ENCODE data around the gene MRI1. TPM values are rescaled to one million over a fixed set of nuclear protein-coding genes. Genes with fewer than 3 reads are reported as not detected.
A peak's percentile ranks its signal among the peaks of the same experiment; 100 is the strongest.
"Not testable (repeated sequence)": the region's sequence is repeated elsewhere in the genome, so short reads cannot be mapped to it uniquely, and the experiment has no call there.

MRI1 gene
- total RNA-seq, 2 donors from 2014 or later, result 29.1 to 70.0 TPM

DNA sequence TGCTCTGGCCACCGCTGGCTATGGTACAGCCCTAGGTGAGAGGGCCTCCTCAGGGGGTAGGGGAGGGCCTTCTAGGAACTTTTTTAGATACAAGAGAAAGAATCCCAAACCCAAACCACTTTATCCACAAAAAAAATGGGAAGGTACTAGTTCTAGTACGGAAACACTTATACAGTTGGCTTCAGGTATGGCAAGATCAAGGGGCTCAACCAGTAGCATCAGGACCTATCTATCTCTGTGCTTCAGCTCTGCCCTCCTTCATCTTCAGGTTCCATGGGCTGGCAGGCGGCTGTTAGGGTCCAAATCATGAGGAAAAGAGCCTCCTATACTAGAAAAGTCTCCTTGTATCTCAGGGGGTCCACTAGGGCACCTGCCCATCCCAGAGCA lies 1.8 kb downstream of the MRI1 start:
- peaks cover 12 to 18% of the 10 kb centered on the region in 2 donors for H3K4me1 Mint-ChIP-seq (ENCODE audit: low read depth in 2 of 2)
- DNase-seq (ENCODE audit: low spot score), result no peak
- H3K27me3 Mint-ChIP-seq, result no peaks in the 10 kb centered on the region
- no peaks in the 10 kb centered on the region for H3K9me3 Mint-ChIP-seq
- peak overlapping the region; percentile 55 to 61 for H3K27ac Mint-ChIP-seq
- ATAC-seq, result no peak
- no peaks in the 10 kb centered on the region for H3K36me3 Mint-ChIP-seq
- H3K4me3 Mint-ChIP-seq, result no peak overlapping the region

DNA sequence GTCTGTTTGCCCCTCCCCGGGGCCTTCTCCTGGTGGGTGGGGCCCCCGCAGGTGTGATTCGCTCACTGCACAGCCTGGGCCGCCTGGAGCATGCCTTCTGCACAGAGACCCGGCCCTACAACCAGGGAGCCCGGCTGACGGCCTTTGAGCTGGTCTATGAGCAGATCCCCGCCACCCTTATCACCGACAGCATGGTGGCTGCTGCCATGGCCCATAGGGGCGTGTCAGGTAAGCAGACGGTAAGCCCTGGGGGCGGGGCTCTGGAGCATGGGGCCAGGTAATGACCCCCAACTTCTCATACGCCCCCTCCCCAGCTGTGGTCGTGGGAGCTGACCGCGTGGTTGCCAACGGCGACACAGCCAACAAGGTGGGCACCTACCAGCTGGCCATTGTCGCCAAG lies 4.2 kb downstream of the MRI1 start:
- Mint-ChIP-seq H3K4me3 (no peak overlapping the region), H3K27me3 (no peaks in the 10 kb centered on the region), H3K4me1 (ENCODE audit: low read depth in 2 of 2) (peaks cover 12 to 15% of the 10 kb centered on the region in 2 donors), H3K9me3 (no peaks in the 10 kb centered on the region), H3K36me3 (no peaks in the 10 kb centered on the region), H3K27ac (no peak overlapping the region)
- DNase-seq (ENCODE audit: low spot score), result peak; percentile 60
- ATAC-seq, result no peak

DNA sequence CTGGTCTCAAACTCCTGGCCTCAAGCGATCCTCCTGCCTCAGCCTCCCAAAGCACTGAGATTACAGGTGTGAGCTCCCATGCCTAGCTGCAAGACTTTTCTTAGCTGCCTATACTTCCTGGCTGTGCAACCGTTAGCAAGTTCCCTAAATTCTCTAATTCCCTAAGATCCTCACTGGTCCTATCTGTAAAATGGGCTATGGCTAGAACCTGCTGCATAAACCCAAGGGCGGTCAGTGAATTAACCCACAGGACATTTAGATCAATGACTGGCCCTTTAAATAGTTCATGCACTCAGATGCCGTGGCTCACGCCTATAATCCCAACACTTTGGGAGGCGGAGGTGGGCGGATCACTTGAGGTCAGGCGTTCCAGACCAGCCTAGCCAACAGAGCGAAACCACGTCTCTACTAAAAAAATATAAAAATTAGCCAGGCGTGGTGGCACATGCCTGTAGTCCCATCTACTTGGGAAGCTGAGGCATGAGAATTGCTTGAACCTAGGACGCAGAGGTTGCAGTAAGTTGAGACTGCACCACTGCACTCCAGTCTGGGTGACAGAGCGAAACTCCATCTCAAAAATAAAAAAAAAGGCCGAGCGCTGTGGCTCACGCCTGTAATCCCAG lies 5.8 kb downstream of the MRI1 start:
- no peak overlapping the region for H3K27ac Mint-ChIP-seq
- H3K27me3 Mint-ChIP-seq, result no peaks in the 10 kb centered on the region
- DNase-seq (ENCODE audit: low spot score) (no peak), ATAC-seq (no peak)
- H3K9me3 Mint-ChIP-seq, result no peaks in the 10 kb centered on the region
- no peaks in the 10 kb centered on the region for H3K36me3 Mint-ChIP-seq
- H3K4me3 Mint-ChIP-seq, result no peak overlapping the region
- peaks cover 18 to 23% of the 10 kb centered on the region in 2 donors for H3K4me1 Mint-ChIP-seq (ENCODE audit: low read depth in 2 of 2)

GRCh38 chr19:13774217-13775191 lies 10.2 kb downstream of the MRI1 start, which contains the start of gene C19orf53:
TSS of gene C19orf53 (plus strand) at chr19:13774456. CDS start at chr19:13774478, 22 bp downstream.
- no peaks in the 10 kb centered on the region for H3K9me3 Mint-ChIP-seq
- H3K36me3 Mint-ChIP-seq, result peaks cover 6% of the 10 kb centered on the region
- ATAC-seq (peak; percentile 100), DNase-seq (ENCODE audit: low spot score) (peak; percentile 90)
- H3K27ac Mint-ChIP-seq, result peak within 1 kb of the TSS; percentile 86 to 93
- H3K27me3 Mint-ChIP-seq, result no peaks in the 10 kb centered on the region
- H3K4me1 Mint-ChIP-seq (ENCODE audit: low read depth in 2 of 2), result peaks cover 21 to 22% of the 10 kb centered on the region in 2 donors
- peak within 1 kb of the TSS; percentile 97 for H3K4me3 Mint-ChIP-seq

- Mint-ChIP-seq H3K9me3 (no peaks in the 10 kb centered on the region), H3K36me3 (peaks cover 6% of the 10 kb centered on the region), H3K4me3 (no peak overlapping the region), H3K4me1 (ENCODE audit: low read depth in 2 of 2) (peaks cover 21 to 26% of the 10 kb centered on the region in 2 donors), H3K27ac (no peak overlapping the region), H3K27me3 (no peaks in the 10 kb centered on the region)
- DNase-seq (ENCODE audit: low spot score) (no peak), ATAC-seq (no peak)
These were observed 14.1 kb downstream of the MRI1 start for GRCh38 chr19:13778398-13778797.

DNA sequence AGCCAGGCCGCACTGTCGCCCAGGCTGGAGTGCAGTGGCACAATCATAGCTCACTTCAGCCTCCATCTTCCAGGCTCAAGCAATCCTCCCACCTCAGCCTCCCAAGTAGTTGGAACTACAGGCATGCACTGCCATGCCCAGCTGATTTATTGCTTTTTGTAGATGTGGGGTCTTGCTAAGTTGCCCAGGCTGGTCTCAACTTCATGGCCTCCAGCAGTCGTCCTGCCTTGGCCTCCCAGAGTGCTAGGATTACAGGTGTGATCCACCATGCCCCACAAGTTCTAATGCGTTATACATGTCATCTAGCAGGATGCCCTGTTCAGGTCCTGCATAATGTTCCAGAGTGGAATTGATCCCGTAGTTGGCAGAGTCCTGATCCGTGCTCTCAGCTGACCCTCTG lies 14.5 kb downstream of the MRI1 start:
- Mint-ChIP-seq H3K36me3 (peaks cover 6% of the 10 kb centered on the region), H3K27ac (no peak overlapping the region), H3K4me1 (ENCODE audit: low read depth in 2 of 2) (peaks cover 21 to 26% of the 10 kb centered on the region in 2 donors), H3K9me3 (no peaks in the 10 kb centered on the region), H3K4me3 (no peak overlapping the region), H3K27me3 (no peaks in the 10 kb centered on the region)
- ATAC-seq (no peak), DNase-seq (ENCODE audit: low spot score) (no peak)

DNA sequence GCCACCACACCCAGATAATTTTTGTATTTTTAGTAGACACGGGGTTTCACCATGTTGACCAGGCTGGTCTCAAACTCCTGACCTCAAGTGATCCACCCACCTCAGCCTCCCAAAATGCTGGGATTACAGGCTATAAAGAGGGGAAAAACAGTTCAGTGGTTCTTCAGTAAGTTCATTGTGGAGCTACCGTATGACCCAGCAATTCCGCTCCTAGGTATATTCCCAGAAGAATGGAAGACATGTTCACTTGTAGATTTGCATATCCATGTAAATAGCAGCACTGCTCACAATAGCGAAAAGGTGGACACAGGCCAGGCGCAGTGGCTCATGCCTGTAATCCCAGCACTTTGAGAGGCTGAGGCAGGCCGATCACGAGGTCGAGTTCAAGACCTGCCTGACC lies 15.5 kb downstream of the MRI1 start:
- DNase-seq (ENCODE audit: low spot score); H3K9me3 Mint-ChIP-seq; ATAC-seq: not testable (repeated sequence)

GRCh38 chr19:13781547-13781946 lies 17.2 kb downstream of the MRI1 start:
- no peak overlapping the region for H3K27ac Mint-ChIP-seq
- H3K4me1 Mint-ChIP-seq (ENCODE audit: low read depth in 2 of 2), result peaks cover 14 to 16% of the 10 kb centered on the region in 2 donors
- H3K36me3 Mint-ChIP-seq, result peaks cover 3% of the 10 kb centered on the region
- H3K4me3 Mint-ChIP-seq, result no peak overlapping the region
- no peak for ATAC-seq
- DNase-seq (ENCODE audit: low spot score), result no peak
- H3K9me3 Mint-ChIP-seq, result no peaks in the 10 kb centered on the region
- H3K27me3 Mint-ChIP-seq, result no peaks in the 10 kb centered on the region

More for the DNA sequence above, 15.5 kb downstream of the MRI1 start:
- H3K4me1 Mint-ChIP-seq (ENCODE audit: low read depth in 2 of 2), result peaks cover 14 to 23% of the 10 kb centered on the region in 2 donors
- not testable (repeated sequence) for H3K27me3 Mint-ChIP-seq, H3K27ac Mint-ChIP-seq, H3K4me3 Mint-ChIP-seq, H3K36me3 Mint-ChIP-seq

GRCh38 chr19:13782537-13782936 lies 18.2 kb downstream of the MRI1 start:
- ATAC-seq (no peak), DNase-seq (ENCODE audit: low spot score) (no peak)
- no peaks in the 10 kb centered on the region for H3K36me3 Mint-ChIP-seq
- no peaks in the 10 kb centered on the region for H3K9me3 Mint-ChIP-seq
- no peak overlapping the region for H3K4me3 Mint-ChIP-seq
- H3K4me1 Mint-ChIP-seq (ENCODE audit: low read depth in 2 of 2), result peaks cover 12 to 14% of the 10 kb centered on the region in 2 donors
- no peaks in the 10 kb centered on the region for H3K27me3 Mint-ChIP-seq
- H3K27ac Mint-ChIP-seq, result no peak overlapping the region

DNA sequence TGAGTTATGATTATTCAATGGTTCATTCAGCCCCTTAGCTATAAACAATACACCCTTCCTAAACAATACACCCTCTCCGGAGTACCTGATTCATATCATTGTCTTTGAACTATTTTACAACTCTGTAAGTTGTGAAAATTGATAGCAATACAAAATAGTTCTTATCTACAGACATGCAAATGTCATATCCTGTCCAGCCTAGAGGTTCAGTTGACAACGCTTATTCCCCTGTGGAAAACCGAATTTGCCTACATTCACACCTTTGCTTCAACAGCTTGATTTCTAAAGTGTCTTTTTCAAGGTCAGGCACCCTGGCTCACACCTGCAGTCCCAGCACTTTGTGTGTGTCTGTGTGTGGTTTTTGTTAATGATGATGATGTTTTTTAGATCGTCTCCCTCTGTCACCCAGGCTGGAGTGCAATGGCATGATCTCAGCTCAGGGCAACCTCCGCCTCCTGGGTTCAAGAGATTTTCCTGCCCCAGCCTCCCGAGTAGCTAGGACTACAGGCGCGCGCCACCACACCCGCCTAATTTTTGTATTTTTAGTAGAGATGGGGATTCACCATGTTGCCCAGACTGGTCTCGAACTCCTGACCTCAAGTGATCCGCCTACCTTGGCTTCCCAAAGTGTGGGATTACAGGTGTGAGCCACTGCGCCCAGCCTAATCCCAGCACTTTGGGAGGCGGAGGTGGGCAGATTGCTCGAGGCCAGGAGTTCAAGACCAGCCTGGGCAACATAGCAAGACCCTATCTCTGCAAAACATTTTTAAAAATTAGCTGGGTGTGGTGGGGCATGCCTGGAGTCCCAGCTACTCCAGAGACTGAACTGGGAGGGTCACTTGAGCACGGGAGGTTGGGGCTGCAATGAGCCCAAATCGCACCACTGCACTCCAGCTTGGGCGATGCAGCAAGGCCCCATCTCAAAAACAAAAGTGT lies 19.5 kb downstream of the MRI1 start:
- DNase-seq (ENCODE audit: low spot score) (no peak), ATAC-seq (no peak)
- Mint-ChIP-seq H3K4me1 (ENCODE audit: low read depth in 2 of 2) (peaks cover 19% of the 10 kb centered on the region in 2 donors), H3K4me3 (no peak overlapping the region), H3K9me3 (no peaks in the 10 kb centered on the region), H3K27ac (peak overlapping the region in 1 of 2 donors; percentile 74), H3K27me3 (no peaks in the 10 kb centered on the region), H3K36me3 (no peaks in the 10 kb centered on the region)

- Mint-ChIP-seq H3K9me3 (no peaks in the 10 kb centered on the region), H3K4me3 (peak overlapping the region; percentile 62), H3K36me3 (no peaks in the 10 kb centered on the region), H3K4me1 (ENCODE audit: low read depth in 2 of 2) (peaks cover 23 to 24% of the 10 kb centered on the region in 2 donors), H3K27ac (peak overlapping the region; percentile 41 to 70), H3K27me3 (no peaks in the 10 kb centered on the region)
- ATAC-seq (peak; percentile 82 to 87), DNase-seq (ENCODE audit: low spot score) (peak; percentile 79)
These were observed 20.6 kb downstream of the MRI1 start for GRCh38 chr19:13784731-13785452.

- H3K27ac Mint-ChIP-seq, result peak overlapping the region; percentile 86 to 97
- no peaks in the 10 kb centered on the region for H3K9me3 Mint-ChIP-seq
- no peaks in the 10 kb centered on the region for H3K27me3 Mint-ChIP-seq
- H3K36me3 Mint-ChIP-seq, result no peaks in the 10 kb centered on the region
- ATAC-seq (peak; percentile 47 to 64), DNase-seq (ENCODE audit: low spot score) (peak; percentile 78)
- H3K4me1 Mint-ChIP-seq (ENCODE audit: low read depth in 2 of 2), result peaks cover 31 to 36% of the 10 kb centered on the region in 2 donors
- peak overlapping the region; percentile 69 for H3K4me3 Mint-ChIP-seq
These were observed 24.7 kb downstream of the MRI1 start for GRCh38 chr19:13788991-13789390.

DNA sequence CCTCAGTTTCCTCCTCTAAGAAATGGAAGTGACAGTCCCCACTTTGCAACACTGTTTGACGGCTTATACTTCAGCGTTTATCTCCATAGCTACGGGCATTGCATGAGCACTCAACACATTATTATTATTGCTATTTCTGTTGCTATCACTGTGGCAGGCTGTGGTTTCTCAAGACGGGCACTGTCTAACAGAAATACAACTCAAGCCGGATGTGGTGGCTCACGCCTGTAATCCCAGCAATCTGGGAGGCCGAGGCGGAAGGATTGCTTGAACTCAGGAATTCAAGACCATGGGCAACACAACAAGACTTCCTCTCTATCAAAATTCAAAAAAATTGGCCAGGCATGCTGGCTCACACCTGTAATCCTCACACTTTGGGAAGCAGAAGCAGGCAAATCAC lies 26.0 kb downstream of the MRI1 start:
- Mint-ChIP-seq H3K4me3 (peak overlapping the region; percentile 89), H3K9me3 (no peaks in the 10 kb centered on the region), H3K4me1 (ENCODE audit: low read depth in 2 of 2) (peaks cover 29 to 39% of the 10 kb centered on the region in 2 donors), H3K36me3 (no peaks in the 10 kb centered on the region), H3K27ac (peak overlapping the region; percentile 84 to 91), H3K27me3 (no peaks in the 10 kb centered on the region)
- DNase-seq (ENCODE audit: low spot score) (peak; percentile 84), ATAC-seq (peak; percentile 34 to 39)
